ENCODE data around the gene MGRN1. TPM values are rescaled to one million over a fixed set of nuclear protein-coding genes. Genes with fewer than 3 reads are reported as not detected.

MGRN1 gene
- total RNA-seq (15.9 and 26.1 TPM in 2 replicates), polyA plus RNA-seq (5.4 and 9.6 TPM in 2 replicates), polyA minus RNA-seq (ENCODE audit: low replicate concordance) (75.9 and 78.4 TPM in 2 replicates)
- 36.1 and 49.0 TPM in 2 replicates for polyA plus RNA-seq (2012)

DNA sequence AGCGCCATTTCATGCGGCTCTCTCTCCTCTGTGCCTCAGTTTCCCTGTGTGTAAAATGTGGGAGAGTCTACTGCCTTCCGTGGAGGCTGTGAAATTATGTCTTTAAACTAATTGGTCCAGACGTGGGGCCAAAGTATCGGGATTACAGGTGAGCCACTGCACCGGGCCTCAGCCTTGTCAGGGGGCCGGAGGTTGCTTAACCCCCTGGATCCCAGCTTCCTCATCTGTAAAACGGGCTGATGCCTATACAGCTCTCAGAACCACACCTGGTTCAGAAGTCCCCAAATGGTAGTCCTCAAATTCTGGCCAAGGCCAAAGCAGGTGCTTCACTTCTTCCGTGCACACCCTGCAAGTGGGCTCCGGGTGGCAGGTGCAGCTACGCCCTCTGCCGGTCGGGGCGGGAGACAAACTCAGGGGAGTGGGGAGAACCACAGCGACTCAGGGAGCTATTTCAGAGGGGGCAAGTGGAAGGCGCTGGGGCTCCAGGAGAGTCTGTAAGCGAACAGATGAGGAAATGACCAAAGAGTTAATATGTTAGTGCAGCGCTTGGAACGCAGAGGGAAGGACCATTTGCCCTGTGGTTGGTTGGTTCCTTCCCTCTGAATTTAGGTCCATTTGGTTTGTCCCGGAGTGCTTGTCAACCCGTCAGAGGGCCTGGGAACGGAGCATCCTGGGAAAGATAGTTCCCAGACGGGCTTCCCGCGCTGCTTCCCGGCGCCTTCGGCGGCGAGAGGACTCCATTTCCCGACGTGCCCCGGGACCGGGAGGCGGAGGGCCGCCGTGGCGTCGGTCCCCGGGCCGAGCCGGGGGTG lies at the start of gene MGRN1:
Gene MGRN1, plus strand, starts transcription at position 812 of the 812 bp plus-strand sequence. CDS start 135 bp downstream, outside the sequence.
- H3K4me2 ChIP-seq (ENCODE audit: extremely low read depth, insufficient read depth, low read length) = peak within 1 kb of the TSS; percentile 83
- peaks cover 5% of the 10 kb centered on the region for H3K4me1 ChIP-seq (ENCODE audit: control insufficient read depth, extremely low read depth, insufficient read depth, low read length)
- no peaks in the 10 kb centered on the region for H3K27me3 ChIP-seq (ENCODE audit: control insufficient read depth, insufficient read depth, low read length)
- H3K9ac ChIP-seq (ENCODE audit: insufficient read depth, low read length) = peak within 1 kb of the TSS; percentile 96
- peak; percentile 87 to 95 for TF ChIP-seq CTCF (conservative IDR thresholded peaks at IDR 0.05 in 1 of 2, IDR thresholded peaks at IDR 0.05 in 1 of 2; ENCODE audit: low read depth in 1 of 2, low read length in 2 of 2)
- TF ChIP-seq EZH2 (IDR thresholded peaks at IDR 0.05; ENCODE audit: low read length, missing control alignments) = no peak
- H3K79me2 ChIP-seq (ENCODE audit: control insufficient read depth, insufficient read depth, low read length) = peaks cover 35% of the 10 kb centered on the region
- DNase-seq (ENCODE audit: low read depth in 2 of 2) = peak; percentile 98
- H3K27ac ChIP-seq (ENCODE audit: insufficient read depth, low read length) = peak within 1 kb of the TSS; percentile 97
- no peaks in the 10 kb centered on the region for H3K36me3 ChIP-seq (ENCODE audit: control insufficient read depth, insufficient read depth, low read length)
- peak within 1 kb of the TSS; percentile 70 to 90 (median 76) for H3K4me3 ChIP-seq (replicated peaks in 1 of 4; ENCODE audit: control extremely low read depth in 1 of 4, insufficient read depth in 1 of 4, low read depth in 3 of 4, low read length in 4 of 4)
- H3K9me3 ChIP-seq (ENCODE audit: control insufficient read depth, insufficient read depth, low read depth, low read length) = no peaks in the 10 kb centered on the region
- no peaks in the 10 kb centered on the region for H4K20me1 ChIP-seq (ENCODE audit: control insufficient read depth, extremely low read depth, insufficient read depth, low read length)
- H2AFZ ChIP-seq (ENCODE audit: low read length) = peak within 1 kb of the TSS; percentile 99

GRCh38 chr16:4574919-4575705 lies 49.5 kb upstream of the MGRN1 start:
- no peak overlapping the region for H3K9ac ChIP-seq (ENCODE audit: insufficient read depth, low read length)
- no peak for DNase-seq (ENCODE audit: low read depth in 2 of 2)
- H4K20me1 ChIP-seq (ENCODE audit: control insufficient read depth, extremely low read depth, insufficient read depth, low read length) = no peaks in the 10 kb centered on the region
- no peaks in the 10 kb centered on the region for H3K79me2 ChIP-seq (ENCODE audit: control insufficient read depth, insufficient read depth, low read length)
- no peaks in the 10 kb centered on the region for H3K4me1 ChIP-seq (ENCODE audit: control insufficient read depth, extremely low read depth, insufficient read depth, low read length)
- H3K36me3 ChIP-seq (ENCODE audit: control insufficient read depth, insufficient read depth, low read length) = no peaks in the 10 kb centered on the region
- no peak overlapping the region for H3K27ac ChIP-seq (ENCODE audit: insufficient read depth, low read length)
- H3K9me3 ChIP-seq (ENCODE audit: control insufficient read depth, insufficient read depth, low read depth, low read length) = no peaks in the 10 kb centered on the region
- H3K4me3 ChIP-seq (replicated peaks in 1 of 4; ENCODE audit: control extremely low read depth in 1 of 4, insufficient read depth in 1 of 4, low read depth in 3 of 4, low read length in 4 of 4) = no peak overlapping the region
- no peak overlapping the region for H3K4me2 ChIP-seq (ENCODE audit: extremely low read depth, insufficient read depth, low read length)
- no peak for TF ChIP-seq CTCF (conservative IDR thresholded peaks at IDR 0.05 in 1 of 2, IDR thresholded peaks at IDR 0.05 in 1 of 2; ENCODE audit: low read depth in 1 of 2, low read length in 2 of 2)
- TF ChIP-seq EZH2 (IDR thresholded peaks at IDR 0.05; ENCODE audit: low read length, missing control alignments) = no peak
- H3K27me3 ChIP-seq (ENCODE audit: control insufficient read depth, insufficient read depth, low read length) = no peaks in the 10 kb centered on the region
- no peak overlapping the region for H2AFZ ChIP-seq (ENCODE audit: low read length)

- H3K9me3 ChIP-seq (ENCODE audit: control insufficient read depth, insufficient read depth, low read depth, low read length) = no peaks in the 10 kb centered on the region
- no peak overlapping the region for H3K4me3 ChIP-seq (replicated peaks in 1 of 4; ENCODE audit: control extremely low read depth in 1 of 4, insufficient read depth in 1 of 4, low read depth in 3 of 4, low read length in 4 of 4)
- no peaks in the 10 kb centered on the region for H3K4me1 ChIP-seq (ENCODE audit: control insufficient read depth, extremely low read depth, insufficient read depth, low read length)
- DNase-seq (ENCODE audit: low read depth in 2 of 2) = no peak
- H2AFZ ChIP-seq (ENCODE audit: low read length) = no peak overlapping the region
- H3K27ac ChIP-seq (ENCODE audit: insufficient read depth, low read length) = no peak overlapping the region
- H3K36me3 ChIP-seq (ENCODE audit: control insufficient read depth, insufficient read depth, low read length) = no peaks in the 10 kb centered on the region
- no peak overlapping the region for H3K4me2 ChIP-seq (ENCODE audit: extremely low read depth, insufficient read depth, low read length)
- H3K79me2 ChIP-seq (ENCODE audit: control insufficient read depth, insufficient read depth, low read length) = no peaks in the 10 kb centered on the region
- H3K27me3 ChIP-seq (ENCODE audit: control insufficient read depth, insufficient read depth, low read length) = no peaks in the 10 kb centered on the region
- TF ChIP-seq CTCF (conservative IDR thresholded peaks at IDR 0.05 in 1 of 2, IDR thresholded peaks at IDR 0.05 in 1 of 2; ENCODE audit: low read depth in 1 of 2, low read length in 2 of 2) (no peak), EZH2 (IDR thresholded peaks at IDR 0.05; ENCODE audit: low read length, missing control alignments) (no peak)
- no peak overlapping the region for H3K9ac ChIP-seq (ENCODE audit: insufficient read depth, low read length)
- no peaks in the 10 kb centered on the region for H4K20me1 ChIP-seq (ENCODE audit: control insufficient read depth, extremely low read depth, insufficient read depth, low read length)
Observed at GRCh38 chr16:4576008-4576407, 48.6 kb upstream of the MGRN1 start.

All from fibroblast of lung (primary cell).